Astrocyte of the hippocampus (primary cell): ENCODE measurements around the gene VCAN.

ENCODE experiments used
- DNase-seq: peaks from one replicate; pipeline ENCODE4 v3.0.0; 2011; ENCODE audit warnings: low read depth, low spot score

Gene VCAN

DNA sequence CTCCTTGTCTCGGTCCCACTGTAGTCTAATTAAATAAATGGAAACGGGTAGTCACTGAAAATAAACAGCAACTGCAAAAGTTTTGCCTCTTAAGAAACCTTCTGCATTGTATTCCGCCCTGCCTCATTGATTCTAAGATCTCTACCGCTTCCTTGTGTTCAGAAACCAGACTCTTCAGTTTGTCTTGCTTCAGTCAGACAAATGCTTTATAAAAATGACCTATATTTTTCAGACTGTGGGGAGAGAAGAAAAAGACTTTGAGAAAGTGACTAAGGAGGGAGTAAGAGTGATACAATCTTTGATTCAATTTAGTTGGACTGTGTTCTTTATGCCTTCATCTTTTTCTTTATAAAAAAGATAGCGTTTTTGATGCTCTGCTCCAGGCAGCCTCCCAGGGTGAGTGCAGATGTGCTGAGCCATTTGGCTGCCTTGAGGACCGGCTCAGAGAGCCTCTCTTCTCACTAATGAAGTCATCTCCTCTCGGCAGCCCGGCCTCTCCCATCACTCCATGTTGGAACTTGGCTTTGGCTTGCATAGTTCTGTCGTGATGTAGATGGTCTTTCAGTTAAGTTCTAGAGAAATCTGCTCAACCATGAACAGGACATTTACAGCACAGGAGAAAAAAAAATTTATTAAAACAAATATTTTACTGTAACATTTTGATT, 4.0 kb upstream of the VCAN start:
- peak; percentile 57 for DNase-seq

DNA sequence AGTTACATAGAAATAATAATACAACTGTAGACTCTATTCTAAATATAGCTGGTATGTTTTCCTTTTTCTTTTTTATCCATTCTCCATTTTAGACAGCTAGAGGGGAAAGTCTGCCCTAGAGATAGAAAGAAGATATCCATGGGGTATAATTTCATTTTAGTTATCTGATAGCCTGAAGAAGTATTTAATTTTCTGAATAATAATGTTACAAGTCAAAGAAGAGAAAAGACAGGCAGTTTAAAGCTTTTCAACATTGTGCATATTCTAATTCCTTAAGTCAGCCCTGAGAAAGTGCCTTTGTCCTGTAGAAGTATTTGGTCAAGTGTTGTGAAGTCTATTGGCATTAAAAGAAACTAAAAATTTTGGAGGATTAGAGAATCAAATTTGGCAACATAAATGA, 2.5 kb upstream of the VCAN start:
- DNase-seq: no peak

DNA sequence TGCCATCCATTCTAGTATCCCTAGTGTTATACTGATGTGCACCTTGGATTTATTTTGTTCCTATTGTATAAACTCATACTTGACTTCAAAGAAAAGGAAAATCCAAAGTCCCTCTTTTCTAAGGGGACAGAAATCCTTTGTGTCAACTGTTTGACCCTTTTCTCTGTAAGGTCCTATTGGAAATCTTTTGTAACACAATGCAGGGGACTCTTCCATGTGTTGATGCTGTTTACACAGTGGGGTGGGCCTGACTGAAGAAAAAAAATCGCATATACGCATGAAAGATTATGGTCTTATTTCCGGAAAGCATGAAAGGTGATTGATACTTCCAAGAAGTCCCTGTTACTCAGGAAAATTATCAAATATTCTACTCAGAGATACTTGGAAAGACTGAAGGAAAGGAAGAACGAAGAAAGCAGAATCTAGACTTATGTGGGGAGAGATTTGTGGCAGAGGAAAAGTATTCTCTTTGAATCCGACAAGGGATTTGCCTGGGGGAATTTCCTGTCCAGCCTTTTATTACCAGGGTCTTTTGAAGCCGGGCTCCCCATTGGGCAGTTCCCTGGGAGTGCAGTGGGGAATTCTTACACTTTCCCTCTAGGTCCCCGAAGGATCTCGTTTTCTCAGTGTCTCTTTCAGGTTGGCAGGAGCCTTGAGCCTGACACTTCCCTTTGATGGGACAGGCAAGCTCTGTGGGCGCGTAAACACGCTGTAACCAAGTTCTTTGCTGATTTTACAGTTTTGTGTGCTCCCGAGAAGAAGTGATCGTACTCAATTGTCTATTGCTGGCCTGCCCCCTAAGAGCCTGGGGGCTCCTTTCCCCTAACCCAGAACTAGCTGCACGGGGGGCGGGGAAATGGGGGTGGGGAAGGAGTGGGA, 779 bp upstream of the VCAN start:
- DNase-seq: peak; percentile 51

DNA sequence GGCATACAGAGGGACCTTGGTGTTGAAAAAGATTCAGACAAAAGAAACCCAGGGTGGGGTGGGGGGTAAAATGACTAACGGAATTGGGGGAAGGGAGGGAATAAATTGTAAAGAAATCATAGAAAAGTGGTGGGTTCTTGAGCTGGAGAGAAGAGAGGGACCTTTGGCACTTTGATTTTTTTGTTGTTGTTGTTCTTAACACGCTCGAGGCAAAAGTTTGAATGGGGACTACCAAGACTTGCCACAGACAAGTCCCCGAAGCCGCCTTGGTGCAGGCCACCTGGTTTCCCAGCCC, 616 bp downstream of the VCAN start:
- DNase-seq: no peak

- DNase-seq: peak; percentile 63
Measured at GRCh38 chr5:83472508-83473345, 1.2 kb downstream of the VCAN start.

- DNase-seq: peak; percentile 98
Measured at GRCh38 chr5:83473346-83474160, 2.0 kb downstream of the VCAN start.

DNA sequence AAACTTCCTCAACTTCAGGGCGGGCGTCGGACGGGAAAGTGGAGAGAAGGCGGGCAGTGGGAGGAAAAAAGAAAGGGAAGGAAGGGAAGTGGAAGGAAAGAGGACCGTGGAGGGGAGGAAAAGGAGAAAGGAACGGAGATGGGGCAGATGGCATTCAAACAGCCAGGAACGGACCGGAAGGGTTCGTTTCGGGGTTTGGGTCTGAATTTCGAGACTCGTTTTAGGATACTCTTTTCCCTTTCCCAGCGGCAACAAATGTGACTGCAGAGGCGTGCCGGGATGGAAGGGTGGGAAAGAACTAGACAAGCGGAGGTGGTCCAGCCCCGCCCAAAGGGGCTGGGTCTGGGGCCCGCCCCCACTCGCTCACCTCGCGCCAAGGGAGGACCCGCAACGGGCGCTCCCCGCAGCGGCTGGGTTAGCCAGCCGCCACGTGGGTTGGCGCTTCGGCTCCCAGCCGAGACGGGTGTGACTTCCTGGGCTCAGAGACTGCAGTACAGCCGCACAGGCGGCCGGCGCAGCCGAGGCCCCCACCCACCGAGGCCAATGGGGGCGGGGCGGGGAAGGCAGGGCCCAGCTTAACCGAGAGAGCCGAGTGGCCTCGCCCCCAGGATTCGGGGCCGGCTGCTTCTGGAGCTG, 2.7 kb downstream of the VCAN start:
- peak; percentile 98 for DNase-seq

- DNase-seq: no peak
Measured at GRCh38 chr5:83474991-83475390, 3.4 kb downstream of the VCAN start.

- DNase-seq: peak; percentile 89
Measured at GRCh38 chr5:83475391-83475863, 3.9 kb downstream of the VCAN start.

GRCh38 chr5:83475935-83476814, 4.6 kb downstream of the VCAN start:
- peak; percentile 55 for DNase-seq

- peak; percentile 24 for DNase-seq
Measured at GRCh38 chr5:83482961-83483360, 11.4 kb downstream of the VCAN start.

DNA sequence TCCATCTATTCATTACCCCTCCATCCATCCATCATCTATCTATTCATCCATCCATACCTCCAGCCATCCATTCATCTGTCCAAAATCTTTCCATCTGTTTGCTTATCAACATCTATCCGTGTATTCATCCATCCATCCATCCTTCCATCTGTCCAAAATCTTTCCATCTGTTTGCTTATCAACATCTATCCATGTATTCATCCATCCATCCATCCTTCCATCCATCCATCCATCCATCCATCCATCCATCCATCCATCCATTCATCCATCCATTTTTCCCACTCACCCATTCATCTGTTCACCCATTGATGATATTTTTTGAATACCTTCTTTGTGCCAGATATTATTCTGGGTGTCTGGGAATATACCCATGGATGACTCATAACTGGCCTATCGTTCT, 12.8 kb downstream of the VCAN start:
- no peak for DNase-seq

- DNase-seq: no peak
Measured at GRCh38 chr5:83485842-83486241, 14.3 kb downstream of the VCAN start.

DNA sequence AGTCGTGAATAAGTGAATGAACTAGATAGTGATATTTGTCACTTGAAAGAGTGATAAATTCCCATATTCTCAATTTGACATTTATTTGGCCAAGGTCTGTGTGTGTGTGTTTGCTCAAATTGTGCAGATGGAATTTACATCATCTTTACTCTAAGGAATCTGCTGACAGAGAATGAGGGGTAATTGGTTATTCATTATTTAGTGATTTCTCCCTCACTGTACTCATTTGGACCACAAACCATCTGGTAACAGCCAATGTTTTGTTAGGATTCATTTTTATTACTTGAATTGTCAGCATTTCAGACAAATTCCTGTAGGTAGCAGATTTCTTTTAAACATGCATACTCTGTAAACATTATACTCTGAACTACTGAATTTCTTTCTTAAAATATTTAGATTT, 15.6 kb downstream of the VCAN start:
- DNase-seq: no peak

DNA sequence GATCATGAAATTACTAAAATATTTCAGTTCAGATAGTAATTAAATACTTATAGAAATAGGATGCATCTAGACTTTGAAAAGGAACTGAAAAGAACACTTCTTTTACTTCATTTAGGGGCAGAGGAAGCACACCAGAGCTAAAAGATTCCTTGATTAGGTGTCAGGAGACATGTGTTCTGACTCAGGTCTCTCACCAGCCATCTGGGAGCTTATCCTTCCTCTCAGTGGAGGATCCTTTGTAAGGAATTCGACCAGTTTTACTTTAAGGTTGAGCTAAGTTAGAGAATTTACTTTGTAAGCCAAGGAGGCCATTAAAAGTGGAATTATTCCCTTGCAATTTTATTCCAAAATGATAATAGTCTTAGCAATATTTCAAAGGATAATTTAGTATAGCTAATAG, 16.7 kb downstream of the VCAN start:
- no peak for DNase-seq

- no peak for DNase-seq
Measured at GRCh38 chr5:83488821-83489220, 17.3 kb downstream of the VCAN start.

DNA sequence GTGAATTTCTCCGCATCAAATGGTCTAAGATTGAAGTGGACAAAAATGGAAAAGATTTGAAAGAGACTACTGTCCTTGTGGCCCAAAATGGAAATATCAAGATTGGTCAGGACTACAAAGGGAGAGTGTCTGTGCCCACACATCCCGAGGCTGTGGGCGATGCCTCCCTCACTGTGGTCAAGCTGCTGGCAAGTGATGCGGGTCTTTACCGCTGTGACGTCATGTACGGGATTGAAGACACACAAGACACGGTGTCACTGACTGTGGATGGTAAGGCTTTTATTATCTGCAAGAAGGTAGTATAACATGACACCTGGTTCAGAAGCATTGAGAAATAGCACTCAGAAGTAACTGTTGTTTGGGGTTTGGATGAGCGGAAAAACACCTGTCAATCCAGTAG, 18.7 kb downstream of the VCAN start:
- DNase-seq: no peak

GRCh38 chr5:83492331-83492730, 20.8 kb downstream of the VCAN start:
- no peak for DNase-seq

DNA sequence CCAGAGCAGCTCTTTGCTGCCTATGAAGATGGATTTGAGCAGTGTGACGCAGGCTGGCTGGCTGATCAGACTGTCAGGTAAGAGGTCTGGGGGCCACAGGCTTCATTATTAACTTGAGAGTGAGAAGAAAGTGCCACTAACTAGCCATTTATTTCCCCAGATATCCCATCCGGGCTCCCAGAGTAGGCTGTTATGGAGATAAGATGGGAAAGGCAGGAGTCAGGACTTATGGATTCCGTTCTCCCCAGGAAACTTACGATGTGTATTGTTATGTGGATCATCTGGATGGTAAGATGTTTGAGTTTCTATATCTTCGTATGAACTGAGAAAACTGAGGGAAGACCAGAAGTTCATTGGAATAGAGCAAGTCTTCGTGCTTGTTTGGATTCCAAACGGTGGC, 22.1 kb downstream of the VCAN start:
- DNase-seq: no peak

- no peak for DNase-seq
Measured at GRCh38 chr5:83494087-83494620, 22.6 kb downstream of the VCAN start.
